GM12874 (cell line): Measurements from ENCODE around the gene ITGA4.

Experiments used
- CTCF ChIP-seq: IDR thresholded peaks from 2 replicates; pipeline ENCODE4 v1.5.1; 2011; ENCODE audit warnings: low read depth, mild to moderate bottlenecking, control low read depth, low read length, moderate library complexity; ENCODE audit not compliant: insufficient read depth

The ITGA4 gene

GRCh38 chr2:181483211-181483610, 26.0 kb downstream of the ITGA4 start:
- TF ChIP-seq CTCF, result no peak

- TF ChIP-seq CTCF, result no peak
Observed at GRCh38 chr2:181483876-181484275, 26.7 kb downstream of the ITGA4 start.

- TF ChIP-seq CTCF, result no peak
Observed at GRCh38 chr2:181484851-181485637, 27.9 kb downstream of the ITGA4 start.

GRCh38 chr2:181485638-181485946, 28.4 kb downstream of the ITGA4 start:
- TF ChIP-seq CTCF, result no peak

- TF ChIP-seq CTCF, result no peak
Observed at GRCh38 chr2:181499231-181499630, 42.0 kb downstream of the ITGA4 start.

GRCh38 chr2:181500201-181500600, 43.0 kb downstream of the ITGA4 start:
- no peak for TF ChIP-seq CTCF

- TF ChIP-seq CTCF, result no peak
Observed at GRCh38 chr2:181515719-181516118, 58.5 kb downstream of the ITGA4 start.
